Stimulated activated CD8-positive, alpha-beta memory T cell treated with anti-CD3 and anti-CD28 coated beads, Interleukin-2, amount 100 ng/mL, for 1 hour (primary cell): ENCODE measurements around the gene PTPRN2.
"Not testable (repeated sequence)": the region's sequence is repeated elsewhere in the genome, so short reads cannot be mapped to it uniquely, and the experiment has no call there.

Source experiments
- DNase-seq, 2 donors: peaks; one replicate each; pipeline ENCODE4 v3.0.0-alpha.2; 2020; ENCODE audit warnings: low read depth in 2 of 2

The PTPRN2 gene

DNA sequence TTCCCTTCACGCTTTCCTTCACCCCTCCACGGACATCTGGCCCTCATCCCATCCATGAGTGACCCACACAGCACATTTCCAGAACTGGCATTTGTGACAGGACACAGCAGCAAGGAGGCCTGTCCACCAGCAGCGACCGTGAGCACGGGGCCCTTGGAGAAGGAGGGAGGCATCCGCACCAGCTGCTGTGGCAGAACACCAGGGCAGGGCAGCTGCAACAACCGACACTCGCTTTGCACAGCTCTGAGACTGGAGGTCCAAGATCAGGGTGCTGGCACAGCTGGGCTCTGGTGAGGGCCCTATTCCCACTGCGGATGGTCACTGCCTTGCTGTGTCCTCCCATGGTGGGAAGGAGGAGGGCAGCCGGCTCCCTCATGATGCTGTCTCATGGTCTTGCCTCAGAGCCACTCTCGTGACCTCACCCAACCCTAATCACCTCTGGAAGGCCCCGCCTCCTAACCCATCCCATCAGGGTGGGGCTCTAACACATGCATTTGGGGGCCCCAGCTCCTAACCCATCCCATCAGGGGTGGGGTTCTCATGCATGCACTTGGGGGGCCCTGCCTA lies 36.7 kb downstream of the PTPRN2 start:
- no peak for DNase-seq

DNA sequence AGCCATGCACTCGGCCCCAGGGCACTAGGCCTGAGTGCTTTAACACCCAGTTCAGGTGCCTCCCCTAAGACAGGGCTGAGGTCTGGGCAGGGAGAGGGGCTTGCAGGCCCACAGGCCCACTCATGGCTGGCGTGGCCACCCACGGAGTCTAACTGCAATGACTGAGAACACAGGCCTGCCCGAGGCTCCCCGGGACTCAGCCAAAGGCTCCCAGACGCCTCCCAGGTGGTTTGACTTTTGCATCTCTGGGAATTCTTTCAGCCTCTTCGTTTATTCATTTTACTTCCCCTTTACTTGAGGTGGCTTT lies 37.3 kb downstream of the PTPRN2 start:
- DNase-seq = no peak

DNA sequence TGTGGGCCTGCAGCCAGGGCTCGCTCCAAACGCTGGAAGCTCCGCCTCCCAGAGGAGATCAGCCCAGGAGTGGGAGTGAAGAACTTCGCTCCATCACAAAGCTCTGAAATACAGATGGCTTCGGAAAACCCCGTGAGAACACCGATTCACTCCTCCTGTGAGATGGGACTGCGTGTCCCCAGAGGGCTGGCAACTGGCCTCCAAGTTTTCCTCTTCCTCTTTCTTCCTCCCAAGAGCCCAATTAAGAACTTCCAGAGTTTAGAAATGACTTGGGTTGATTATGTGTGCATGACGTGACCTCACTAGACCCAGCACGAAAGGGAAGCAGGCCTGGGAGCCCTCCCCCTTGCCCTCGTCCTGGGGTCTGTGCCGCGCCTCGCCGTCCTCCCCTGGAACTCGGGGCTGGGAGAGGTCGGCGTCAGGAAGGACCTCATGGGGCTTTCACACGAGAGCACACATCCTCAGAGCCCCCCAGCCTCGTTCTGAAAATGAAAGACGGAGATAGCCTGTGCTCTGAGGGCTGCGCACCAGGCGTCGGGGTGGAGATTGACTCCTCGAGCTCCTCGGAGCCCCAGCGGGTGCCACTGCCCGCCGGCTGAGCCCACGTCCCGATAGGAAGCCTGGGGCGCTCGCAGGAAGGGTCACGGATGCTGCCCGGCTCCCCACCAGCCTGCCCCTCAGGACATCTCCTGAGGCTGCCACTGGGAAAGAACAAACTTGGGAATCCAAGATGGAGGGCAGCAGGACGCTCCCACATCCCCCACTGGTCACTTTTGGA lies 37.8 kb downstream of the PTPRN2 start:
- DNase-seq = no peak

DNA sequence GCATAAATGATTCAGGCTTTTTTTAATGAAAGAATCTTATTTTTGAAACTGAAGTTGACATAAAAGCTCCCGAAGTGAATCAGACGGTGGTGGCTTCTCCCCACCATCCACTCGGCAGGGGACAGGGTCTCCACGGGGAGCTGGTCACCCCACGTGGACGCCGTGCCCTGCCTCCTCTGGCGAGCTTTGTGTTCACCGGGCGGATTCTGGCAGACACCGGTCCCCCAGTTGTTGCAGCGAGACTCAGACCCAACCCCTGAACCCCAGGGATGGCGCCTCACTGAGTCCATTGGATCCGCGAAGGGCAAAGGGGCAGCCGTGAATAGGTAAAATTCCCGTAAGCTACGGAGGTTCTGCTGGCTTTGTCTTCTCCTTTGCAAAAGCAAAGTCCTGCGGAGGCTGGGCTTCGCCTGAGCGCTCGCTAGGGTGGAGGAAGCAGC lies 38.4 kb downstream of the PTPRN2 start:
- DNase-seq = no peak

DNA sequence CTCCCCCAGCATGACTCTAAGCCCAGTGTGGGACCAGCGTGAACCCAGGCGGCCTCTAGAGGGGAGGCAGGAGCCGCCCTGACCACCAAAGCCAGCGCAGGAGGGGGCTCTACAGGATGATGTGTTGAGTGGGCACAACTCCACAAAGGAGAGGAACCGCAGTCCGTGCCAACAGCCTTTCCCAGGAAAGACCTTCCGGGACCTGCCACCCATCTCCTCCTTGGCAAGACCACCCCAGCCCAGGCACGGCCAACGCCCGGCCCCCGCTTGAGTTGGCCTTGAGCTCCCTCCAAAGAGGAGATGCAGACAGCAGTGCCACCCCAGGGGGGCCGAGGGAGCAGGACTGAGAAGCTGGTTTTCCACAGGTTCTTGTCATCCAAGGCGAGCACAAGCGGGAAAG lies 38.9 kb downstream of the PTPRN2 start:
- no peak for DNase-seq

DNA sequence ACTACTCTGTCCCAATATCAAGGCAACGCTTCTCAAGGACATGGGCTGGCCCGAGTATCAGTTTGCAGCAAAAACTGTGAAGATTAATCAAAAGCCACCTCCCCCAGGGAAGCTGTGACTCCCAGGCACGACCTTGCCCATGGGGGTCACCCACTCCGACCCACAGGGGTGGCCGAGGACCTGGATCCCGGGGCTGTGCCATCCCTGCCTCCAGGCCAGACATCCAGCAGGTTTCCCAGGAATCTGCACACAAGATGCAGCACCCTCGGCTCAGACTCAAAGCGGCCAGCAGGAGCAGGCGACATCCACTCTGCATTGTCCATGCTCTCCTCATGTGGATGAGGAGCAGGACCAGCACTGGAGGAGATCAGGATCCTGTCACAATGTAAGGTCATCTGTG lies 39.8 kb downstream of the PTPRN2 start:
- DNase-seq = no peak

DNA sequence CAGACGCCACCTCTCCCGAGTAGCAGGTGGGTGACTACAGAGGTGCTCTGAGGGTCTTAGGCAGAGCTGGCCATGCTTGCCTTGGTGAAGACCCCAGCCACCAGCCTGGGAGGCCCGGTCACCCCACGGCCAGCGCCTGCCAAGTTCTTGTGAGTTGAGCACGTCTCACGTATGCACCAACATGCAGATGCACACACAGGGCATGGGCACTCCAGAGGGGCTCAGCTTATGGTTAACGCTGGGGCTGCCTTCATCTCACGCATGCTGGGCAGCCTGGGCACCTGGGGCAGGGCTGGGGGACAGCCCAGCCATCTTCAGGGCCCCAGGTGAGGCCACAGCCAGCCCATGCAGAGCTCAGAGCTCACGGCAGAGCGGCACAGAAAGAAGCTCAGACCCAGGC lies 41.0 kb downstream of the PTPRN2 start:
- no peak for DNase-seq

DNA sequence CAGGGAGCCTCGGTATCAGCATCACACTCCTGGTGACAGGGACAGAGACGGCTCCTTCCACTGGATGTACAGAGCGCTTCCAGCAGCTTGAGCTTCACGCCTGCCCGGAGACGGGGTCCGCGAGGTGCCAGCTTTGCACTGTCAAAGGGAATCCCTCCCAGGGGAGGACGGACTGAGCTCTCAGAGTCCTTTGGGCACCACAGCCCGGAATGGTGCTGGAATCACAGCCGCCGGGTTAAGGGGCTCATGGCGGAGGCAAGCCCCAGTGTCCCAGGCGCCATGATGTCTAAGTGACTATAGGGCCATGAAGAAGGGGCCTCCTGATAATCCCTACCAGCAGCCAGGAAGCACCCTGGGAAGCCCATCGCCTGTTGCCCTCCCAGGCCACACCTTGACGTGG lies 41.4 kb downstream of the PTPRN2 start:
- no peak for DNase-seq

DNA sequence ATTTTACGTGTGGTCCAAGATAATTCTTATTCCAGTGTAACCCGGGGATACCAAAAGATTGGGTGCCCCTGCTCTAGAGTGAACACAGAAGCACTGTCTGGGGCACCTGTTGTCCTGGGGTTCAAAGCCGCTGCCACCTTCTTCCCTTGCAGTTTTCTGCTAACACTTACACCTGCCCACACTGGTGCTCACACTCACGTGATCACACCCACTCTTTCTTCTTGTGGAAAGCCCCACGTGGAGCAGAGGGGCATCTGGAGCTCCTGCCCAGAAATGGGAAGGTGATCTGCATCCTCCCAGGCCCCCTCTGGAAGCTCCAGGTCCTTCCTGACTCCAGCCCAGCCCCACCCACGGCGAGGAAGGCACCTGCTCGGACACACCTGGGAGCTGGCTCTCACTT lies 42.9 kb downstream of the PTPRN2 start:
- no peak for DNase-seq

DNA sequence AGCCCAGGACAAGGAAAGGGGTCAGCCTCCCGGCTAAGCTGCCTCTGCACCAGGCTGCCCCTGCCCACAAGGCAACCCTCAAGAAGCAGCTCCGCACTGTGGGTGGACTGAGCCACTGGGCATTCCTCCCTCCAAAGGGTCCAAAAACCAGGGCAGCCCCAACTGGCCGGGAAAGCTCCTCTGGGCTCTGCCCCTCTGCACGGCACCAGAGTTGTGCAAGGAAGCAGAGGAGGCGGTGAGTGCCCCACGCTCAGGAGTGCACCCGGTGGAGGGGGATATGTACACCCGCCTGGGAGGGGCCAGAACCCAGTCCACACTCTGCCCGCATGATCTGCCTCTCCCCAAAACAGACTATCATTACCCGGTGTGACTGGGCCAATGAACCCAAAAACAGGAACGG lies 43.8 kb downstream of the PTPRN2 start:
- DNase-seq = no peak

DNA sequence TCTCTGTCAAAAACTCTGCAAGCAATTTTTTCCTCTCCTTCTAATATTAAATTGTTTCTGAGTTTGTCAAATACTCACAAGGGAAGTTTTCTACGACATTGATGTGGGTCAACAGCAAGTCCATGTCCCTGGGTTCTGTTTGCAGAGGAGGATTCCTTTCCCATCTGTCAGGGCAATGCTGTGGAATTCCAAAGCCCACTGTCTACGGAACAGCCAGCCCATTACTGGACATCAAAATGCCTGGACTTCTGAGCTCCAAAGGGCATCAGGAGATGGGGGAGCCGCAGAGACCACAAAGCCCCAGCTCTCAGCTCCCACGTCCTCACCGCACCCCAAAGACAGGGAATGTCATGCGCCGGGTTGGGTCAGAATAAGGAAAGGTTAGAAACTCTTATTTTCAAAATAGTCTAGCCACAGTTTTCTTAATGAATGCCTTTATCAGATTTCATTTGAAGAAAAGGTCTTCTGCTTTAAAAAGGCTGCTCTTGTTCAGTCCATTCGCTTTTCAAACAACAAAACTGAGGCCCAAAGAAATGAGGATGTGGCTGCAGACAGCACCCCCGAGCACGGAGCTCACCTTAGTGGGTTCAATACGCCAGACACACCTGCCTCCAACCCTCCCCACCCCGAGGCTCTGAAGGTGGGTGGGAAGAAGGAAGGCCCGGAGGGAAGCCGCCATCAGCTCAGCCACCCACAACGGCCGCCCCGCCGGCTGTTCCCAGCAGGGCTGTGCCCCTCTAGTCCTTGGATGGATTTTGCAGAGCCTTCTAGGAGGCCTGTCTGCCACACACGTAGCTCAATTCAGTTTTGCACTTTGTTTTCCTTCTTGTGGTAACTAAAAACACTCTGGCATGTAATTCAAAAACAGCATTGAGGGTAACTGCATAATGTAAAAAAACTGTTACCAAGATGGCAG lies 44.7 kb downstream of the PTPRN2 start:
- DNase-seq = no peak

DNA sequence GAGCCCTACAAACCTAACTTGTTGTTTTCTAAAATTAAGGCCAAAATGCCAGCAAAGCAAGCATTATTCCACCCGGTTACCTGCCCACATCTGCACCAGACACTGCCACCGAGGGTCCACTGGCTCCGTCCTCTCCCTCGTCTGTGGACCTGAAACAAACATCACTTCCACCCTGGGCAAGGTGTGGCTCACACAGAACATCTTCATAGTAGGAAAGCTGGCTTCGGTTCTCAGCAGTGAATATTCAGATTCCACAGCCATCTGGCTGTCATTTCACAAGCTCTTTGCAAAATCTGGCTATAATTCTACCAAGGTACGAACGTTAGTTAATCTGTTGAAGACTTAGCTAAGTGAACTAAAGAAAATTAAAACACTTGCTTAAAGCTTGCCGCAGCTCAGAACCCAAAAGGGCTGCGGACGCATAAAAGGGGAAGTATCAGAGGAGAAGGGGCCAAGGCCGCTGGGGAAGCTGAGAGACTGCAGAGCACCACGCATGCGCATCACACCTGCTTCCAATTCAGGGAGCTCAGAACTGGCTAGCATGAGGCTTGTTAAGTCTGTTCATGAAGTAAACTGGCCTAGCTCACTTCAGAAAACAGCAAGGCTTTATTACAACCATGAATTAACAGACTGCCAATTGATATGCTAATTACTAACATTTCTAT lies 46.1 kb downstream of the PTPRN2 start:
- no peak for DNase-seq

DNA sequence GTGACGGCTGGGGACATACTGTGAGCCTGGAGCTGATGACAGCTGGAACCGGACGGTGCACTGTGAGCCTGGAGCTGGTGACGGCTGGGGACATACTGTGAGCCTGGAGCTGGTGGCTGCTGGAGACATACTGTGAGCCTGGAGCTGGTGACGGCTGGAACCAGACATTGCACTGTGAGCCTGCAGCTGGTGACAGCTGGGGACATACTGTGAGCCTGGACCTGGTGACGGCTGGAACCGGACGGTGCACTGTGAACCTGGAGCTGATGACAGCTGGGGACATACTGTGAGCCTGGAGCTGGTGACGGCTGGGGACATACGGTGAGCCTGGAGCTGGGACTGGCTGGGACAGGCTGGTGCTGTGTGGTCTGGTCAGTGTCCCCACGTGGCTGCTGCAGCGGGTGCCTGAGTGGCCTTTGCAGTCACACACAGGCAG lies 47.9 kb downstream of the PTPRN2 start:
- DNase-seq = no peak

DNA sequence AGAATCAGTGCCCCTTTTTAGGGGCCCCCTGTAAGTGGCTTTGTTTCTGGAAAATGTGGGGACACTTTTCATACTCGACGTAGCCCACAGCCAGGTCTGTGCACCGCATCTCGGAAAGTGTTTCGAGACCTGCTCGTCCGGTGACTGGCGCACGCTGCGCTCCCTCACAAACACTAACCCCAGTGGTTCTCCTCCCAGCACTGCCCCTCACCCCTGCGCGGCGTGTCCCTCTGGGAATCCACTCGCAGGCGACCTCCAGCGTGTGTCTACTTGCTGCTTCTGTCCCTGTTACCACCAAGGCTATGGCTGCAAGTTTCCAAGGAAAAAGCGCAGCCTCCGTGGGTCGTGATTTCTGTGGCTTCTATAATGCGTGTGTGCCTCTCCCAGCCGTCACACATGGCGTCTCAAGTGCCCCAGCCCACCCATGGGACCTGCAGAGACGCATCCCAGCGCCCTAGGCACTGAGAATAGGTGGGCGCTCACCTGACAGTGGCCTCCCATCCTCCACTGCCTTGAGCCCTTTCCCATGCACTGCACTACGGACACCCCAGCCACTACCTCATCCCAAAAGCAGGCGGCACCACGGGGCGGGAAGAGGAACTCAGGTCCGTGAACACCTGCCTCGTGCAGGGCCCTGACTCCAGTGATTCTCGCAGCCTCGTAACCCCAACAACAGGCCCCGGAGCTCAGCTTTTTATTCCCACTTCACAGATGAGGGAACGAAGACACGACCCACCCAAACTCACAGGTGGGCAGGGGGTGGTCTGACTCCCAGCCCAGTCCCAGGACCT lies 49.3 kb downstream of the PTPRN2 start:
- DNase-seq = no peak

DNA sequence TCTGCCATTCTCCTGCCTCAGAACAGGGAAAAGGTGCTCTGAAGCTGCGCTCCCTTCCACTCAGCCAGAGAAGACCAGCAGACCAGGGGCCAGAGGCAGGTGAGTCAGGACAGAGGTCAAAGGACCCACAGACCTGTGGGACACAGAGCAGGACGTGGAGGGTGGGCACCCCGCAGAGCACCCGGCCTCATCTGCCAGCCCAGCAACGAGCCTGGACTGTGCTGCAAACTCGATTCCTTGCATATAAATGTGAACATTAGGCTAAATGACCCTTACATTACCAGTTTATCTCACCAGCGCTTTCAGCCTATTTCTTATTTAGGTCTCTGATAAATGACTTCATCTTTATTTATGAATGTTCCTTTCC lies 50.1 kb downstream of the PTPRN2 start:
- DNase-seq = no peak

DNA sequence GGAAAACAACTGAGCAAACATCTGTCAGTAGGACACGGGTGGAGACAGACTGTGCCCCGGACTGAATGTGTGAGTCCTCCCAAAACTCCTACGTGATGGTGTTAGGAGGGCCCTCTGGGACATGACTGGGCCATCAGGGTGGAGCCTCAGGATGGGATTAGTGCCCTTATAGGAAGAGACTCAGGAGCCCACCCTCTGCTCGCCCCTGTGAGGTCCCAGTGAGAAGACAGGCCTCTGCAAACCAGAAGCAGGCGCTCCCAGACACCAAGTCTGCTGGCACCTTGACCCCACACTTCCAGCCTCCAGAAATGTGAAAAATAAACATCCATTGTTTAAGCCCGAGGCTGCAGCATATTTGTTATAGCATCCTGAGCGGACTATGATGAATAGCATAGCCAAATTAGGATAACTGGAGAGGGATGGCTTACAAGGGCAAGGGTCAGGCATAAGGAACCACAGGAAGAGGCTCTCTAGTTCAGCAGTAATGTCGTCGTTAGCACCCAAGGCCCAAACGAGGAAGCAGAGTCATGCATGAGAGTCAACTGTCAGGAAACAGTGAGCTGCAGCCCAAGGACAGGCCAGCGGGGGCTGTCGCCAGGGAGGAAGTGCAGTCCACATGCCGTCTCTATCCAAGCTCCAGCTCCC lies 50.6 kb downstream of the PTPRN2 start:
- no peak for DNase-seq

DNA sequence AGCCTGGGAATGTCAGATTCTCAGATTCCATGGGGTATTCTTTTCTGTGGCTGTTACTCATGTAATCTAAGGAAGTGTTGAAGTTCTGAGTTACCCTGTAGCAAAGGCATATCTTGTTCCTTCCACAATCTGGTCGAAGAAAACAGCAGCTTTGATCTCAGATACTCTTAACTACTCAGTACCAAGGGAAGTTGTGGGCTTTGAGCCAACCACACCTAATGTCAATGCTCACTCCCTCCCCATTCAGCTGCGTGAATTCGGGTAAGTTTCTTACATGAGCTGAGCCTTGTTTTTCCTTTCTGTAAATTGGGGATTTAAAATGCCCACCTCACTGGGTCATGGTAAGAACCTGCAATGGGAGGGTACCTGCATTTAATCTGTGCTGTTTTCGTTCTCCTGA lies 52.5 kb downstream of the PTPRN2 start:
- no peak for DNase-seq

DNA sequence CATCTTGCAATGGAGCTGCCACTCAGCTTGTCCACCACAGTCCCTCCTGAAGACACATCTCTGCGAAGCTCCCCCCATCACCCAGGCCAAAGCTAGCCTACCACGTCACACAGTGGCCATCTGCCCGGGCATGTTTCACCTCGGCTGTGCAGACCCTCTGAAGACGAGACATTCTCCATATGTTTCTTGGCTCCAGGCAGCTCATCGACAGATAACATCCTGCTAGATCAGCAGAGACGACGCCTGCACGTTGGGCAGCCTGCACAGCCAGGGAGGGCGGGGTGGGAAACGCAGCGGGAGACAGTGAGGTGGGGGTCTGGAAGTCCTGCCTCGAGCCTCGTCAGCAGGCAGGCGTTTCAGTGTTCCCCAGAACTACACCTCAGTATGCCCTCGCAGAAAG lies 53.0 kb downstream of the PTPRN2 start:
- no peak for DNase-seq

DNA sequence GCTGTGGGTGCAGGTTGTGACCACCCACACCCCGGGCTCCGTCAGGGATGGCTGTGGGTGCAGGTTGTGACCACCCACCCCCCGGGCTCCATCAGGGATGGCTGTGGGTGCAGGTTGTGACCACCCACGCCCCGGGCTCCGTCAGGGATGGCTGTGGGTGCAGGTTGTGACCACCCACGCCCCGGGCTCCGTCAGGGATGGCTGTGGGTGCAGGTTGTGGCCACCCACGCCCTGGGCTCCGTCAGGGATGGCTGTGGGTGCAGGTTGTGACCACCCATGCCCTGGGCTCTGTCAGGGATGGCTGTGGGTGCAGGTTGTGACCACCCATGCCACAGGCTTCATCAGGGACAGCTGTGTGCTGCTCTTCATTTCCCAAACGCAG lies 53.5 kb downstream of the PTPRN2 start:
- not testable (repeated sequence) for DNase-seq

DNA sequence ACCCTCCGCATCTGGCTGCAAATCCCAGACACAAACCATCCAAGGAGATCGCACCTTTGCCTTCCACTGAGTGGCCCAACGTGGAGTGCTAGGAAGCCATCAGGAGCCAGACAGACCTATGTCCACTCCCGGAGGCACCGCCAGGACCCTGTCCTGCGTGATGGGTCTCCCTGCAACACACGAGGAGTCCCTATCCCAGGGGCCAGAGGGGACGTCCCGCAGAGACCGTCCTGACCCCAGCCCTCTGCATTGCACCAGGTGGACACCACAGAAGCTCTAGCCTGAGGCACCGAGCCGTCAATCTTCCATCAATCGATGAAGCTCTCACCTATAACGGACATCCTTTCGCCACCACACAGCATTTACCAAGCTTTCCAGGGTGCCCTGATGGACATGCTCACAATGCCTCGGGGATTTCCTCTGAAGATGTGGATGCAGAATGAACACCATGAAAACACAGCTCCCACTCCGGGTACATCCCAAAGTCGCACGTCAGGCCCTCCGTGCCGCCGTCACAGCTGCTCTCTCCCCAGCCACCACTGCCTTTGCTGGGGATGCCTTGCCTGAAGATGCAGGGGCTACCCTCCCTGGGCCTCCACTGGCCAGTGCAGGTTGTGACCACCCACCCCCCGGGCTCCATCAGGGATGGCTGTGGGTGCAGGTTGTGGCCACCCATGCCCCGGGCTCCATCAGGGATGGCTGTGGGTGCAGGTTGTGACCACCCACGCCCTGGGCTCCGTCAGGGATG lies 54.1 kb downstream of the PTPRN2 start:
- DNase-seq = no peak
